ENCODE data around the gene ANKUB1. TPM values are rescaled to one million over a fixed set of nuclear protein-coding genes. Genes with fewer than 3 reads are reported as not detected.

The ANKUB1 gene
- total RNA-seq, 2 donors from 2014 or later: not detected

GRCh38 chr3:149820183-149820582 is 27.8 kb upstream of the ANKUB1 start:
- Histone ChIP-seq H3K27ac (no peak overlapping the region), H3K4me1 (replicated peaks) (no peaks in the 10 kb centered on the region), H3K36me3 (no peaks in the 10 kb centered on the region), H3K4me3 (no peak overlapping the region), H3K9me3 (no peaks in the 10 kb centered on the region), H3K27me3 (replicated peaks; ENCODE audit: insufficient read depth) (no peaks in the 10 kb centered on the region)
- WGBS: 74% methylated on average over 4 of the region's 4 CpGs
- DNase-seq (ENCODE audit: low spot score): no peak
- intact Hi-C loops (cut with DNase I): no loop called here
- TF ChIP-seq, protein P1, sequence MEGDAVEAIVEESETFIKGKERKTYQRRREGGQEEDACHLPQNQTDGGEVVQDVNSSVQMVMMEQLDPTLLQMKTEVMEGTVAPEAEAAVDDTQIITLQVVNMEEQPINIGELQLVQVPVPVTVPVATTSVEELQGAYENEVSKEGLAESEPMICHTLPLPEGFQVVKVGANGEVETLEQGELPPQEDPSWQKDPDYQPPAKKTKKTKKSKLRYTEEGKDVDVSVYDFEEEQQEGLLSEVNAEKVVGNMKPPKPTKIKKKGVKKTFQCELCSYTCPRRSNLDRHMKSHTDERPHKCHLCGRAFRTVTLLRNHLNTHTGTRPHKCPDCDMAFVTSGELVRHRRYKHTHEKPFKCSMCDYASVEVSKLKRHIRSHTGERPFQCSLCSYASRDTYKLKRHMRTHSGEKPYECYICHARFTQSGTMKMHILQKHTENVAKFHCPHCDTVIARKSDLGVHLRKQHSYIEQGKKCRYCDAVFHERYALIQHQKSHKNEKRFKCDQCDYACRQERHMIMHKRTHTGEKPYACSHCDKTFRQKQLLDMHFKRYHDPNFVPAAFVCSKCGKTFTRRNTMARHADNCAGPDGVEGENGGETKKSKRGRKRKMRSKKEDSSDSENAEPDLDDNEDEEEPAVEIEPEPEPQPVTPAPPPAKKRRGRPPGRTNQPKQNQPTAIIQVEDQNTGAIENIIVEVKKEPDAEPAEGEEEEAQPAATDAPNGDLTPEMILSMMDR (IDR thresholded peaks at IDR 0.05): no peak

GRCh38 chr3:149819432-149819831 is 27.1 kb upstream of the ANKUB1 start:
- DNase-seq (ENCODE audit: low spot score): no peak
- intact Hi-C loops (cut with DNase I): loop anchor here (5.0 to 10.0 kb wide), 2 partner anchors 153 to 165 kb away; partner anchors contain the start of genes PFN2 and WWTR1
- Histone ChIP-seq H3K4me3 (no peak overlapping the region), H3K36me3 (no peaks in the 10 kb centered on the region), H3K9me3 (no peaks in the 10 kb centered on the region), H3K4me1 (replicated peaks) (no peaks in the 10 kb centered on the region), H3K27ac (no peak overlapping the region), H3K27me3 (replicated peaks; ENCODE audit: insufficient read depth) (no peaks in the 10 kb centered on the region)
- 65% methylated on average over 1 of the region's 1 CpG for WGBS
- TF ChIP-seq, protein P1 (IDR thresholded peaks at IDR 0.05): no peak

DNA sequence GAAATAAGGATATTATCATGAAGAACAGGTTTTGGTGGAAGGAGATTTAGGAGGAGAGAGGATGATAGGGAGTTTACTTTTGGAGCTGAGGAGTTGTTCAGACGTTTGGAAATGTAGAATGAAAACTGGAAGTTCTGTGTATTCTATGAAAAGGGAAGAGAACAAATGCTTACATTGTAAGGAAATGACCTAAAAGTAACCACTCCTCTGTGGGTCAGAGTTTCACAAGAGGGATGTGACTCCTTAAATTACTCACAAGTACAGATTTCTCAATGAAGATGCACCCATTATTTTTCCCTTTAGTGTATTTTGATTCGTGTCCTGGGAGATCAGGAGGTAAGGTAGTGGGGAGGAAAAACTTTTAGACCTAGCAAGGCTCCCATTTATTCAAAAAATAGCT is 24.6 kb upstream of the ANKUB1 start:
- H3K4me1 ChIP-seq (replicated peaks): no peaks in the 10 kb centered on the region
- no peaks in the 10 kb centered on the region for H3K27me3 ChIP-seq (replicated peaks; ENCODE audit: insufficient read depth)
- no peaks in the 10 kb centered on the region for H3K36me3 ChIP-seq
- intact Hi-C loops (cut with DNase I): loop anchor here (5.0 to 10.0 kb wide), 2 partner anchors 155 to 162 kb away; partner anchors contain the start of genes PFN2 and WWTR1
- DNase-seq (ENCODE audit: low spot score): no peak
- WGBS: 61% methylated on average over 2 of the region's 2 CpGs
- no peaks in the 10 kb centered on the region for H3K9me3 ChIP-seq
- H3K4me3 ChIP-seq: no peak overlapping the region
- TF ChIP-seq POLR2AphosphoS5 (IDR thresholded peaks at IDR 0.05) (no peak), POLR2A (IDR thresholded peaks at IDR 0.05) (no peak)
- TF ChIP-seq, protein P1 (IDR thresholded peaks at IDR 0.05): no peak
- H3K27ac ChIP-seq: no peak overlapping the region

GRCh38 chr3:149816311-149816710 is 24.0 kb upstream of the ANKUB1 start:
- no peaks in the 10 kb centered on the region for H3K9me3 ChIP-seq
- H3K27ac ChIP-seq: no peak overlapping the region
- no peak for DNase-seq (ENCODE audit: low spot score)
- H3K36me3 ChIP-seq: no peaks in the 10 kb centered on the region
- no peak for TF ChIP-seq POLR2A (IDR thresholded peaks at IDR 0.05)
- no peak for TF ChIP-seq POLR2AphosphoS5 (IDR thresholded peaks at IDR 0.05)
- TF ChIP-seq, protein P1 (IDR thresholded peaks at IDR 0.05): no peak
- no peaks in the 10 kb centered on the region for H3K4me1 ChIP-seq (replicated peaks)
- no peaks in the 10 kb centered on the region for H3K27me3 ChIP-seq (replicated peaks; ENCODE audit: insufficient read depth)
- 36% methylated on average over 3 of the region's 3 CpGs for WGBS
- H3K4me3 ChIP-seq: no peak overlapping the region
- intact Hi-C loops (cut with DNase I): loop anchor here (5.0 to 10.0 kb wide), 2 partner anchors 156 to 162 kb away; partner anchors contain the start of genes PFN2 and WWTR1

GRCh38 chr3:149815728-149816127 is 23.4 kb upstream of the ANKUB1 start:
- no peaks in the 10 kb centered on the region for H3K36me3 ChIP-seq
- WGBS: 88% methylated on average over 3 of the region's 3 CpGs
- TF ChIP-seq, protein P1 (IDR thresholded peaks at IDR 0.05): no peak
- TF ChIP-seq POLR2A (IDR thresholded peaks at IDR 0.05) (no peak), POLR2AphosphoS5 (IDR thresholded peaks at IDR 0.05) (no peak)
- intact Hi-C loops (cut with DNase I): loop anchor here (5.0 to 10.0 kb wide), 2 partner anchors 157 to 161 kb away; partner anchors contain the start of genes PFN2 and WWTR1
- H3K27me3 ChIP-seq (replicated peaks; ENCODE audit: insufficient read depth): no peaks in the 10 kb centered on the region
- no peak overlapping the region for H3K27ac ChIP-seq
- H3K4me1 ChIP-seq (replicated peaks): no peaks in the 10 kb centered on the region
- no peak overlapping the region for H3K4me3 ChIP-seq
- H3K9me3 ChIP-seq: no peaks in the 10 kb centered on the region
- no peak for DNase-seq (ENCODE audit: low spot score)
